Mesenchymal stem cell (in vitro differentiated cells and primary cell): ENCODE results near the gene RPP25.

ENCODE experiments used
- DNase-seq: peaks from one replicate; pipeline ENCODE4 v3.0.0-alpha.2; 2013
- H2AFZ ChIP-seq: one replicate; pipeline ENCODE4 v1.6.1; 2013; ENCODE audit warnings: low read depth, mild to moderate bottlenecking, control low read depth, inconsistent platforms, low read length, moderate library complexity
- H2AK5ac ChIP-seq: 2 replicates; pipeline ENCODE4 v1.6.1; 2013; ENCODE audit warnings: low read length, moderate library complexity, mild to moderate bottlenecking, inconsistent platforms; ENCODE audit not compliant: severe bottlenecking
- H2BK120ac ChIP-seq: one replicate; pipeline ENCODE4 v1.6.1; 2013; ENCODE audit warnings: low read depth, mild to moderate bottlenecking, inconsistent platforms, low read length, moderate library complexity
- H2BK12ac ChIP-seq, 2 experiments: one replicate each; pipeline ENCODE4 v1.6.1; 2013; ENCODE audit warnings: inconsistent platforms in 2 of 2, low read length in 2 of 2, mild to moderate bottlenecking in 2 of 2, moderate library complexity in 2 of 2, control low read depth in 1 of 2
- H2BK15ac ChIP-seq: one replicate; pipeline ENCODE4 v1.6.1; 2013; ENCODE audit warnings: mild to moderate bottlenecking, low read depth, inconsistent platforms; ENCODE audit not compliant: poor library complexity, severe bottlenecking
- H2BK5ac ChIP-seq: 2 replicates; pipeline ENCODE4 v1.6.1; 2013; ENCODE audit warnings: low read depth, mild to moderate bottlenecking, low read length, control low read depth, inconsistent platforms; ENCODE audit not compliant: poor library complexity, severe bottlenecking
- H3K14ac ChIP-seq, 2 experiments: one replicate each; pipeline ENCODE4 v1.6.1; 2013; ENCODE audit warnings: inconsistent platforms in 2 of 2, low read length in 2 of 2, control low read depth in 1 of 2, mild to moderate bottlenecking in 1 of 2, moderate library complexity in 1 of 2
- H3K18ac ChIP-seq, 2 experiments: one replicate each; pipeline ENCODE4 v1.6.1; 2013; ENCODE audit warnings: inconsistent platforms in 2 of 2, low read length in 2 of 2, control low read depth in 1 of 2, low read depth in 1 of 2, mild to moderate bottlenecking in 1 of 2
- H3K23ac ChIP-seq, 2 experiments: one replicate each; pipeline ENCODE4 v1.6.1; 2013; ENCODE audit warnings: inconsistent platforms in 2 of 2, low read length in 2 of 2, mild to moderate bottlenecking in 2 of 2, moderate library complexity in 2 of 2, control low read depth in 1 of 2
- H3K27ac ChIP-seq: 2 replicates; pipeline ENCODE4 v1.5.1; 2013; ENCODE audit warnings: mild to moderate bottlenecking, moderate library complexity, low read length, control low read depth, inconsistent platforms; ENCODE audit not compliant: poor library complexity, severe bottlenecking
- H3K27me3 ChIP-seq, 2 experiments: 2 replicates each; pipeline versions ENCODE4 v1.6.1 to v1.7.0; 2013; ENCODE audit warnings: low read length in 2 of 2, mild to moderate bottlenecking in 2 of 2, moderate library complexity in 2 of 2, control low read depth in 1 of 2, inconsistent platforms in 1 of 2; ENCODE audit not compliant: control insufficient read depth in 1 of 2, insufficient read depth in 1 of 2
- H3K36me3 ChIP-seq, 2 experiments: 2 replicates each; pipeline versions ENCODE4 v1.6.1 to v1.7.0; 2013; ENCODE audit warnings: low read length in 2 of 2, control low read depth in 1 of 2, inconsistent platforms in 1 of 2, low read depth in 1 of 2, mild to moderate bottlenecking in 1 of 2; ENCODE audit not compliant: insufficient read depth in 2 of 2, control insufficient read depth in 1 of 2
- H3K4ac ChIP-seq, 2 experiments: one replicate each; pipeline ENCODE4 v1.6.1; 2013; ENCODE audit warnings: inconsistent platforms in 2 of 2, low read length in 2 of 2, mild to moderate bottlenecking in 2 of 2, moderate library complexity in 2 of 2, control low read depth in 1 of 2, low read depth in 1 of 2
- H3K4me1 ChIP-seq: 2 replicates; pipeline ENCODE4 v1.6.1; 2013; ENCODE audit warnings: low read depth, low read length, control low read depth; ENCODE audit not compliant: control insufficient read depth, insufficient read depth
- H3K4me2 ChIP-seq: 2 replicates; pipeline ENCODE4 v1.6.1; 2013; ENCODE audit warnings: low read length, mild to moderate bottlenecking, inconsistent platforms; ENCODE audit not compliant: poor library complexity, severe bottlenecking
- H3K4me3 ChIP-seq, 2 experiments: 2 replicates each; pipeline versions ENCODE4 v1.5.1 to v1.7.0; 2013; ENCODE audit warnings: low read length in 2 of 2, mild to moderate bottlenecking in 2 of 2, control low read depth in 1 of 2, low read depth in 1 of 2; ENCODE audit not compliant: insufficient read depth in 1 of 2
- H3K79me1 ChIP-seq: replicated peaks from 2 replicates; pipeline ENCODE4 v1.6.1; 2013; ENCODE audit warnings: mild to moderate bottlenecking, control low read depth, low read length, inconsistent platforms; ENCODE audit not compliant: poor library complexity, severe bottlenecking
- H3K9ac ChIP-seq: 2 replicates; pipeline ENCODE4 v1.7.0; 2013; ENCODE audit warnings: mild to moderate bottlenecking, low read length, moderate library complexity
- H3K9me3 ChIP-seq: 2 replicates; pipeline ENCODE4 v1.7.0; 2013; ENCODE audit warnings: mild to moderate bottlenecking, low read length; ENCODE audit not compliant: control insufficient read depth
- H4K8ac ChIP-seq: one replicate; pipeline ENCODE4 v1.6.1; 2013; ENCODE audit warnings: inconsistent platforms, mild to moderate bottlenecking, low read length, moderate library complexity
- H4K91ac ChIP-seq: one replicate; pipeline ENCODE4 v1.6.1; 2013; ENCODE audit warnings: mild to moderate bottlenecking, low read length, inconsistent platforms
- WGBS: methylation state at CpG from one replicate; pipeline ENCODE4 v1.1.7; 2013; ENCODE audit warnings: mixed read lengths; 5-methylcytosine and 5-hydroxymethylcytosine counted together

RPP25 gene

DNA sequence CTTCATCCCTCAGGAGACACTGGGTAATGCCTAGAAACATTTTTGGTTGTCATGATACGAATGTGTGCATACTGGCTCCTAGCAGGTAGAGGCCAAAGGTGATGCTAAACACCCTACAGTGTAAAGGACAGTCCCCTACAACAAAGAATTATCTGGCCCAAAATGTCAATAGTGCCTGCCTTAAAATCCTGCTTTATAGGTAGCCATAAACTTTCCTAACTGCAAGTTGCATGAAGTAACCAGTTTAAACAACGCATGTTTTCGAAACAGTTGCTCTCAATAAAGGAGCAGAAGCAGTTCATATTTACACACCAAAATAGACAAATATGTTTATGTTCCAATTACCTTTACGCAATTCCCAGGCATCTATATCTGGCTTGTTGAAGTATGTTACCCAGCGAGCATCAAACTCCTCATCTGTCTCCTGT lies 27.8 kb downstream of the RPP25 start:
- Histone ChIP-seq H3K23ac (no peak overlapping the region), H3K9ac (no peak overlapping the region), H2BK5ac (no peak overlapping the region), H3K14ac (no peak overlapping the region), H2AFZ (no peak overlapping the region), H3K36me3 (peaks cover 35 to 47% of the 10 kb centered on the region in 2 experiments), H3K4me2 (no peak overlapping the region), H4K91ac (no peak overlapping the region), H3K18ac (no peak overlapping the region), H2BK15ac (no peak overlapping the region), H4K8ac (no peak overlapping the region), H2BK12ac (no peak overlapping the region), H3K27me3 (no peaks in the 10 kb centered on the region), H3K9me3 (no peaks in the 10 kb centered on the region), H3K4me3 (no peak overlapping the region), H3K27ac (no peak overlapping the region), H3K79me1 (peaks cover 14% of the 10 kb centered on the region), H2BK120ac (no peak overlapping the region), H3K4ac (no peak overlapping the region), H2AK5ac (no peak overlapping the region), H3K4me1 (no peaks in the 10 kb centered on the region)
- WGBS, result 99% methylated on average over 5 of the region's 5 CpGs
- DNase-seq, result no peak

DNA sequence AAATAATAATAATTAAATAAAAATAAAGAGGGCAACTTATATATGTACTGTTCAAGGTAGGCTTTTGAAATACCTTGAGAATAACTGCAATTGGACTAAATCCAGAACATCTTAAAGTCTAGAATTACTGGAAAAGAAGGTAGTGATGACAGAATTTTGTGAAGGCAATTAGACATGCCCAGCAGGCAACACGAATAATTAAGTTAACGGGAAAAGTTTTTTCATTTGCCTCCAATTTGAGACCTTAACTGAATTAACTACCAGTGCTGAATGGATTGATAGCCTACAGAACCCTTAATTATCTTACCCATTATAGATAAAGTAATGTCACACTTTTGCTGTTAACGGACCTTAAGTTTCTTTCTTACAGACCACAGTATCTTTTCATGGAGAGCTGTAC lies 32.0 kb downstream of the RPP25 start:
- H3K4me1 ChIP-seq, result peaks cover 2% of the 10 kb centered on the region
- no peak overlapping the region for H2BK5ac ChIP-seq
- H3K14ac ChIP-seq, result no peak overlapping the region
- H3K36me3 ChIP-seq, result peaks cover 42 to 74% of the 10 kb centered on the region in 2 experiments
- peaks cover 13% of the 10 kb centered on the region for H3K79me1 ChIP-seq
- no peak overlapping the region for H2BK120ac ChIP-seq
- H3K23ac ChIP-seq, result no peak overlapping the region
- H2AK5ac ChIP-seq, result no peak overlapping the region
- no peak overlapping the region for H2BK15ac ChIP-seq
- 94% methylated on average over 2 of the region's 3 CpGs for WGBS
- no peak overlapping the region for H3K18ac ChIP-seq
- H3K4me3 ChIP-seq, result no peak overlapping the region
- no peak overlapping the region for H3K27ac ChIP-seq
- no peak overlapping the region for H3K9ac ChIP-seq
- no peaks in the 10 kb centered on the region for H3K27me3 ChIP-seq
- no peak overlapping the region for H2BK12ac ChIP-seq
- H3K4me2 ChIP-seq, result no peak overlapping the region
- H4K91ac ChIP-seq, result no peak overlapping the region
- H3K4ac ChIP-seq, result no peak overlapping the region
- H4K8ac ChIP-seq, result no peak overlapping the region
- no peaks in the 10 kb centered on the region for H3K9me3 ChIP-seq
- no peak overlapping the region for H2AFZ ChIP-seq
- no peak for DNase-seq

DNA sequence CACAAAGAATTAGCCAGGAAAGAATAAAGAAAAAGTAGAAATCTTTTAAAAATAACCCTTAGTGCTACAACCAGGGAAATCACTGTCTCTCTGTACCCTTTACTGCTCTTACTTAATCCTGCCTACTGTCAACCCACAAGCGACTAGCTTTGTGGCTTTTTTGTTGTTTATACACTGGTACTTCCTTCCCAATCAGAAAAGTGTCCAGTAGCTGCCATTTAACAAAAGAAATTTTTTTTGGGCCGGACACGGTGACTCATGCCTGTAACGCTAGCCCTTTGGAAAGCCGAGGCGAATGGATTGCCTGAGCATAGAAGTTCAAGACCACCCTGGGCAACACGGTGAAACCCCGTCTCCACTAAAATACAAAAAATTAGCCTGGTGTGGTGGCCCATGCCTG lies 36.1 kb downstream of the RPP25 start:
- Histone ChIP-seq H2AFZ (no peak overlapping the region), H2BK12ac (no peak overlapping the region), H3K4me1 (peaks cover 2% of the 10 kb centered on the region), H3K9me3 (no peaks in the 10 kb centered on the region), H2BK120ac (no peak overlapping the region), H2AK5ac (no peak overlapping the region), H4K8ac (no peak overlapping the region), H3K4me3 (no peak overlapping the region), H3K4me2 (no peak overlapping the region), H4K91ac (no peak overlapping the region), H3K79me1 (peaks cover 5% of the 10 kb centered on the region), H3K36me3 (peaks cover 54 to 71% of the 10 kb centered on the region in 2 experiments), H3K27me3 (no peaks in the 10 kb centered on the region), H3K27ac (no peak overlapping the region), H3K9ac (no peak overlapping the region), H3K23ac (no peak overlapping the region), H2BK15ac (no peak overlapping the region), H3K4ac (no peak overlapping the region), H2BK5ac (no peak overlapping the region), H3K18ac (no peak overlapping the region), H3K14ac (no peak overlapping the region)
- WGBS, result 79% methylated on average over 8 of the region's 8 CpGs
- peak; percentile 19 for DNase-seq

- H2BK120ac ChIP-seq, result no peak overlapping the region
- H4K91ac ChIP-seq, result no peak overlapping the region
- H3K14ac ChIP-seq, result no peak overlapping the region
- no peak for DNase-seq
- H2BK12ac ChIP-seq, result no peak overlapping the region
- H3K79me1 ChIP-seq, result peaks cover 5% of the 10 kb centered on the region
- H2BK15ac ChIP-seq, result no peak overlapping the region
- H2AFZ ChIP-seq, result no peak overlapping the region
- no peak overlapping the region for H3K4ac ChIP-seq
- H3K27ac ChIP-seq, result no peak overlapping the region
- no peak overlapping the region for H3K18ac ChIP-seq
- H3K4me1 ChIP-seq, result peaks cover 3% of the 10 kb centered on the region
- no peak overlapping the region for H2BK5ac ChIP-seq
- H2AK5ac ChIP-seq, result no peak overlapping the region
- H3K9me3 ChIP-seq, result no peaks in the 10 kb centered on the region
- H3K23ac ChIP-seq, result no peak overlapping the region
- H3K27me3 ChIP-seq, result no peaks in the 10 kb centered on the region
- H3K36me3 ChIP-seq, result peaks cover 46 to 72% of the 10 kb centered on the region in 2 experiments
- 92% methylated on average over 5 of the region's 6 CpGs for WGBS
- H4K8ac ChIP-seq, result no peak overlapping the region
- no peak overlapping the region for H3K4me2 ChIP-seq
- no peak overlapping the region for H3K4me3 ChIP-seq
- no peak overlapping the region for H3K9ac ChIP-seq
These were observed 38.9 kb downstream of the RPP25 start for GRCh38 chr15:74917676-74918075.
